C4-2B (cell line): ENCODE results near the gene SORCS1.

Source experiments
- ZFX ChIP-seq: fragments of 450-650 bp; IDR thresholded peaks from 2 replicates; pipeline ENCODE4 v1.6.1; 2017
- TF ChIP-seq, protein P1 (sequence below): fragments of 450-650 bp; conservative IDR thresholded peaks from 2 replicates; pipeline ENCODE4 v1.5.1; 2017; ENCODE audit warnings: mild to moderate bottlenecking

- TF ChIP-seq, protein P1, sequence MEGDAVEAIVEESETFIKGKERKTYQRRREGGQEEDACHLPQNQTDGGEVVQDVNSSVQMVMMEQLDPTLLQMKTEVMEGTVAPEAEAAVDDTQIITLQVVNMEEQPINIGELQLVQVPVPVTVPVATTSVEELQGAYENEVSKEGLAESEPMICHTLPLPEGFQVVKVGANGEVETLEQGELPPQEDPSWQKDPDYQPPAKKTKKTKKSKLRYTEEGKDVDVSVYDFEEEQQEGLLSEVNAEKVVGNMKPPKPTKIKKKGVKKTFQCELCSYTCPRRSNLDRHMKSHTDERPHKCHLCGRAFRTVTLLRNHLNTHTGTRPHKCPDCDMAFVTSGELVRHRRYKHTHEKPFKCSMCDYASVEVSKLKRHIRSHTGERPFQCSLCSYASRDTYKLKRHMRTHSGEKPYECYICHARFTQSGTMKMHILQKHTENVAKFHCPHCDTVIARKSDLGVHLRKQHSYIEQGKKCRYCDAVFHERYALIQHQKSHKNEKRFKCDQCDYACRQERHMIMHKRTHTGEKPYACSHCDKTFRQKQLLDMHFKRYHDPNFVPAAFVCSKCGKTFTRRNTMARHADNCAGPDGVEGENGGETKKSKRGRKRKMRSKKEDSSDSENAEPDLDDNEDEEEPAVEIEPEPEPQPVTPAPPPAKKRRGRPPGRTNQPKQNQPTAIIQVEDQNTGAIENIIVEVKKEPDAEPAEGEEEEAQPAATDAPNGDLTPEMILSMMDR, result no peak
- TF ChIP-seq ZFX, result no peak
Measured at GRCh38 chr10:106557053-106557452, 607.5 kb downstream of the SORCS1 start.
